Measurements from ENCODE around the gene RNASEH2A. TPM values are rescaled to one million over a fixed set of nuclear protein-coding genes. Genes with fewer than 3 reads are reported as not detected.

Gene RNASEH2A
- polyA plus RNA-seq, 2 of the 4 experiments (the other 2 are of a cell fraction), result 37.2 to 45.5 TPM

- TF ChIP-seq, protein P1, sequence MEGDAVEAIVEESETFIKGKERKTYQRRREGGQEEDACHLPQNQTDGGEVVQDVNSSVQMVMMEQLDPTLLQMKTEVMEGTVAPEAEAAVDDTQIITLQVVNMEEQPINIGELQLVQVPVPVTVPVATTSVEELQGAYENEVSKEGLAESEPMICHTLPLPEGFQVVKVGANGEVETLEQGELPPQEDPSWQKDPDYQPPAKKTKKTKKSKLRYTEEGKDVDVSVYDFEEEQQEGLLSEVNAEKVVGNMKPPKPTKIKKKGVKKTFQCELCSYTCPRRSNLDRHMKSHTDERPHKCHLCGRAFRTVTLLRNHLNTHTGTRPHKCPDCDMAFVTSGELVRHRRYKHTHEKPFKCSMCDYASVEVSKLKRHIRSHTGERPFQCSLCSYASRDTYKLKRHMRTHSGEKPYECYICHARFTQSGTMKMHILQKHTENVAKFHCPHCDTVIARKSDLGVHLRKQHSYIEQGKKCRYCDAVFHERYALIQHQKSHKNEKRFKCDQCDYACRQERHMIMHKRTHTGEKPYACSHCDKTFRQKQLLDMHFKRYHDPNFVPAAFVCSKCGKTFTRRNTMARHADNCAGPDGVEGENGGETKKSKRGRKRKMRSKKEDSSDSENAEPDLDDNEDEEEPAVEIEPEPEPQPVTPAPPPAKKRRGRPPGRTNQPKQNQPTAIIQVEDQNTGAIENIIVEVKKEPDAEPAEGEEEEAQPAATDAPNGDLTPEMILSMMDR (IDR thresholded peaks at IDR 0.05), result no peak
- no peak for TF ChIP-seq ZSCAN20 (CRISPR knock-in tag; IDR thresholded peaks at IDR 0.05)
- no peak for TF ChIP-seq GATA3 (IDR thresholded peaks at IDR 0.05; ENCODE audit: borderline replicate concordance)
- TF ChIP-seq HEYL (CRISPR knock-in tag; IDR thresholded peaks at IDR 0.05), result no peak
- no peak for TF ChIP-seq KDM1A (IDR thresholded peaks at IDR 0.05; ENCODE audit: low read depth)
- no peak for TF ChIP-seq NFE2L2 (conservative IDR thresholded peaks at IDR 0.05; ENCODE audit: low read length)
These were observed 28.8 kb downstream of the RNASEH2A start (continued) for GRCh38 chr19:12834976-12835757.

DNA sequence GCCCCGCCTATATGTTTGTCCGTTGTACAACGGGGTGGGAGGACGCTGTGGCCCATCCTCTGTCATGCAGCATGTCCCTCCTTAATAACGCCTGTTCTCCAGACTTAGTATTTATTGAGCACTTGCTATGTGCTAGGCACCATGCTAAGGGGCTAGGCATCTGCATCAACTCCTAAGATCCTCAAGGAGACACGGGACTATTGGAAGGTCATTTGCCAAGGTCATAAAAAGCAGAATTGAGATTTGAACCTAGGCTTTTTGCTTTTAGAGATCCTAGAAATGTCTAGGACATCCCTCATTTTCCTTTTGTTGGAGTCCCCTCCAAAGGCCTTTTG is 30.1 kb downstream of the RNASEH2A start:
- Histone ChIP-seq H3K4me3 (no peak overlapping the region), H3K27ac (no peak overlapping the region), H3K4me1 (peaks cover 17% of the 10 kb centered on the region), H3K4me2 (peak overlapping the region; percentile 72; the same call in 2 of the 3 replicates), H3K9me3 (no peaks in the 10 kb centered on the region)
- DNase-seq (ENCODE audit: low read depth in 1 of 2, low spot score in 1 of 2) (no peak), FAIRE-seq (no peak), ATAC-seq (no peak)
- WGBS (ENCODE audit: missing lambda C conversion rate), result 13% methylated on average over 6 of the region's 6 CpGs
- CTCF ChIA-PET, result interaction anchor here (0.7 to 2.8 kb wide), 4 partner anchors 8 to 79 kb away, joined by 3 to 11 read pairs (median 6); no protein-coding TSS in a partner anchor
- TF ChIP-seq CBX8 (IDR thresholded peaks at IDR 0.05) (no peak), HMGXB4 (CRISPR knock-in tag; IDR thresholded peaks at IDR 0.05; ENCODE audit: borderline replicate concordance) (no peak), KDM1A (IDR thresholded peaks at IDR 0.05; ENCODE audit: low read depth) (no peak), ZC3H11A (IDR thresholded peaks at IDR 0.05) (no peak), HES2 (IDR thresholded peaks at IDR 0.05) (no peak), RAD21 (conservative IDR thresholded peaks at IDR 0.05 in 1 of 2, IDR thresholded peaks at IDR 0.05 in 1 of 2) (no peak), MYC (IDR thresholded peaks at IDR 0.05; ENCODE audit: borderline replicate concordance, low read length) (no peak), MAFK (IDR thresholded peaks at IDR 0.05; ENCODE audit: partially characterized antibody) (no peak), ZFP36 (IDR thresholded peaks at IDR 0.05; ENCODE audit: borderline replicate concordance, partially characterized antibody) (no peak), NPAS2 (CRISPR knock-in tag; IDR thresholded peaks at IDR 0.05; ENCODE audit: borderline replicate concordance) (no peak), JUN (IDR thresholded peaks at IDR 0.05) (no peak), CHD2 (IDR thresholded peaks at IDR 0.05; ENCODE audit: low read length, partially characterized antibody) (no peak), RFX5 (IDR thresholded peaks at IDR 0.05) (no peak), EP300 (IDR thresholded peaks at IDR 0.05) (no peak), RARB (CRISPR knock-in tag; IDR thresholded peaks at IDR 0.05) (no peak), TP53 (CRISPR knock-in tag; IDR thresholded peaks at IDR 0.05) (no peak), HDAC2 (IDR thresholded peaks at IDR 0.05) (no peak)
- TF ChIP-seq, protein P2, sequence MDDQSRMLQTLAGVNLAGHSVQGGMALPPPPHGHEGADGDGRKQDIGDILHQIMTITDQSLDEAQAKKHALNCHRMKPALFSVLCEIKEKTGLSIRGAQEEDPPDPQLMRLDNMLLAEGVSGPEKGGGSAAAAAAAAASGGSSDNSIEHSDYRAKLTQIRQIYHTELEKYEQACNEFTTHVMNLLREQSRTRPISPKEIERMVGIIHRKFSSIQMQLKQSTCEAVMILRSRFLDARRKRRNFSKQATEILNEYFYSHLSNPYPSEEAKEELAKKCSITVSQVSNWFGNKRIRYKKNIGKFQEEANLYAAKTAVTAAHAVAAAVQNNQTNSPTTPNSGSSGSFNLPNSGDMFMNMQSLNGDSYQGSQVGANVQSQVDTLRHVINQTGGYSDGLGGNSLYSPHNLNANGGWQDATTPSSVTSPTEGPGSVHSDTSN (IDR thresholded peaks at IDR 0.05), result no peak
- POLR2A ChIA-PET, result interaction anchor here (0.6 kb wide), 1 partner anchor 154 kb away, joined by 13 read pairs; no protein-coding TSS in a partner anchor
